GM10266 (cell line): Measurements from ENCODE around the gene ZNF511.
A peak's percentile ranks its signal among the peaks of the same experiment; 100 is the strongest.

Experiments
- DNase-seq: peaks from one replicate; pipeline ENCODE4 v3.0.0; 2012; ENCODE audit errors: extremely low spot score
- CTCF ChIP-seq: IDR thresholded peaks from 2 replicates; pipeline ENCODE4 v1.5.1; 2012; ENCODE audit warnings: mild to moderate bottlenecking, low read depth; ENCODE audit not compliant: control insufficient read depth, insufficient read depth; ENCODE audit errors: missing control alignments

ZNF511 gene

DNA sequence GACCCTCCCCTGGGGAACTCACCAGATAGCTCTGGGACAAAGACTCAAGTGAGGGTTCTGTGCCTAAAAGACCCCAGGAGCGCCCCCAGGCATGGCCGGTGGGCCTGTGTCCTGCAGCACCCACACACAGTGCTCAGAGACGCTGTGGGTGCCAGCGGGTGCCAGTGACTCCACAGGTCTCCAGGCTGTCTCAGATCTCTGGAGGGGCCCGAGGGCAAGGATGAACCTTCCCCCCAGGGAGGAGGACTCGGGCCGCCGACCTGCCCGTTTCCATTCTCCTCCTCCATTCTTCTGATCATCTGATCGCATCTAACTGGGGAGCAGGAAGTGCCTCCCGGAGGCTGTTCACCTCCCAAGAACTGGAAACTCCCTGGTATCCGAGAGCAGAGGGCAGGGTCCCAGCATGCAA is 33.0 kb upstream of the ZNF511 start:
- DNase-seq = peak; percentile 77
- TF ChIP-seq CTCF = peak; percentile 51

DNA sequence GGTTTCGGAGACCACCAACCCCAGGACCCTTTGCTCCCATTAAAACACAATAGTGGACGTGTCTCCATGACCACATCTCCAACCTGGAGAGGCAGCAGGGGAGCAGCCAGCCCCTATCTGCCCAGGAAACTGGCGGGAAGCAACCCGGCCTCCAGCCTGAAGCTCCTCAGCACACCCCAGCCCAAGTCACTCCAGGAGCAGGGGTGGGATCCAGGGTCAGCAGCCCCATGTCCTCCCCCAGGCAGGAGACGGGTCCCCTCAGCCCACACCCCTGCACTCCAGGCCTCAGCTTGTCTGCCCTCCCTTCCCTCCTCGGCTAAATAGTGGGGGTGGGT is 32.6 kb upstream of the ZNF511 start:
- no peak for DNase-seq
- no peak for TF ChIP-seq CTCF

- peak; percentile 96 for DNase-seq
- TF ChIP-seq CTCF = no peak
Measured at GRCh38 chr10:133276435-133277201, 32.1 kb upstream of the ZNF511 start, which contains the start of gene ADAM8. ADAM8 (minus strand) TSS chr10:133276868; CDS start chr10:133276817, 51 bp downstream.

- no peak for TF ChIP-seq CTCF
- no peak for DNase-seq
Measured at GRCh38 chr10:133277277-133277992, 31.3 kb upstream of the ZNF511 start.

- no peak for TF ChIP-seq CTCF
- DNase-seq = no peak
Measured at GRCh38 chr10:133277993-133278576, 30.6 kb upstream of the ZNF511 start.

DNA sequence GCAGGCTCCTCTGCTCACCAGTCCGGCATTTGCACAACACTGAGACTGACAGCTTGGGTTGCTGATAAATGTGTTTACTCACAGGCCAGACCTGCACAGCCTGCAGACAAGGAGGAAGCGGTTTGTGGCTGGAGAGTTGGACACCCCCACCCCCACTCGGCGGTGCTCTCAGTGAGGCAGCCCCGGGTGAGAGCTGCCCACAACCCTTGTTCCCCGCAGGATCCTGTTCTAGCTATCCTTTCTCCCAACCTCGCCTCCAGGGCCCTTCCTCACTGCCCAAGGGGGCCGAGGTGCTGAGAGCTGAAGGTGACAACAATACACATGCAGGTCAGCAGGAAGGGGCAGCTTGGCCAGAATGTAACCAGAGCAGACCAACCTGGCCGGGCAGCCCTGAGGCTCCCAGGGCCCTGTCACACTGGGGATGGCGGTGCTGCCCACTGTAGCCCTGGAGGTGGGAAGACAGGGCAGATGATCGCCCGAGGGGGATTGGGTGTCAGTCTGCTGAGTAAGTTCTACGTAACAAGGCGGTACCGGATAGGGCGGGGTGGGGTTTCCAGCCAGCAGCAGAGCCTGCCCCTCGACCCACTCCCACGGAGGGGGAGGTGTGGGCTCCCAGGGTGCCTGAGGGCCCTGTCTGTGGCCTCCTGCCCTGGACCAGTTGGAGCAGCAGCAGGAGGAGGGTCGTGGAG is 30.0 kb upstream of the ZNF511 start:
- no peak for TF ChIP-seq CTCF
- DNase-seq = peak; percentile 84
